ENCODE results near the gene ALX4.

GRCh38 chr11:44324749-44325525 is 15.0 kb upstream of the ALX4 start:
- TF ChIP-seq BCL11A (IDR thresholded peaks at IDR 0.05; ENCODE audit: low read depth in 2 of 2, low read length in 2 of 2) (no peak), POLR2AphosphoS5 (IDR thresholded peaks at IDR 0.05; ENCODE audit: low read depth, low read length) (no peak)
- TF ChIP-seq, protein P1, sequence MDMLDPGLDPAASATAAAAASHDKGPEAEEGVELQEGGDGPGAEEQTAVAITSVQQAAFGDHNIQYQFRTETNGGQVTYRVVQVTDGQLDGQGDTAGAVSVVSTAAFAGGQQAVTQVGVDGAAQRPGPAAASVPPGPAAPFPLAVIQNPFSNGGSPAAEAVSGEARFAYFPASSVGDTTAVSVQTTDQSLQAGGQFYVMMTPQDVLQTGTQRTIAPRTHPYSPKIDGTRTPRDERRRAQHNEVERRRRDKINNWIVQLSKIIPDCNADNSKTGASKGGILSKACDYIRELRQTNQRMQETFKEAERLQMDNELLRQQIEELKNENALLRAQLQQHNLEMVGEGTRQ (IDR thresholded peaks at IDR 0.05; ENCODE audit: low read length): no peak
- TF ChIP-seq, protein P2, sequence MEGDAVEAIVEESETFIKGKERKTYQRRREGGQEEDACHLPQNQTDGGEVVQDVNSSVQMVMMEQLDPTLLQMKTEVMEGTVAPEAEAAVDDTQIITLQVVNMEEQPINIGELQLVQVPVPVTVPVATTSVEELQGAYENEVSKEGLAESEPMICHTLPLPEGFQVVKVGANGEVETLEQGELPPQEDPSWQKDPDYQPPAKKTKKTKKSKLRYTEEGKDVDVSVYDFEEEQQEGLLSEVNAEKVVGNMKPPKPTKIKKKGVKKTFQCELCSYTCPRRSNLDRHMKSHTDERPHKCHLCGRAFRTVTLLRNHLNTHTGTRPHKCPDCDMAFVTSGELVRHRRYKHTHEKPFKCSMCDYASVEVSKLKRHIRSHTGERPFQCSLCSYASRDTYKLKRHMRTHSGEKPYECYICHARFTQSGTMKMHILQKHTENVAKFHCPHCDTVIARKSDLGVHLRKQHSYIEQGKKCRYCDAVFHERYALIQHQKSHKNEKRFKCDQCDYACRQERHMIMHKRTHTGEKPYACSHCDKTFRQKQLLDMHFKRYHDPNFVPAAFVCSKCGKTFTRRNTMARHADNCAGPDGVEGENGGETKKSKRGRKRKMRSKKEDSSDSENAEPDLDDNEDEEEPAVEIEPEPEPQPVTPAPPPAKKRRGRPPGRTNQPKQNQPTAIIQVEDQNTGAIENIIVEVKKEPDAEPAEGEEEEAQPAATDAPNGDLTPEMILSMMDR (IDR thresholded peaks at IDR 0.05; ENCODE audit: control extremely low read depth in 1 of 3, insufficient read depth in 1 of 3, low read depth in 1 of 3, low read length in 3 of 3): no peak
